Stimulated activated CD8-positive, alpha-beta memory T cell treated with anti-CD3 and anti-CD28 coated beads, Interleukin-15, amount 100 ng/mL, for 48 hours (primary cell): ENCODE data around the gene PTH1R.

Source experiments
- DNase-seq, 2 donors: peaks; one replicate each; pipeline ENCODE4 v3.0.0-alpha.2; 2020; ENCODE audit warnings: low read depth in 2 of 2

Gene PTH1R

DNA sequence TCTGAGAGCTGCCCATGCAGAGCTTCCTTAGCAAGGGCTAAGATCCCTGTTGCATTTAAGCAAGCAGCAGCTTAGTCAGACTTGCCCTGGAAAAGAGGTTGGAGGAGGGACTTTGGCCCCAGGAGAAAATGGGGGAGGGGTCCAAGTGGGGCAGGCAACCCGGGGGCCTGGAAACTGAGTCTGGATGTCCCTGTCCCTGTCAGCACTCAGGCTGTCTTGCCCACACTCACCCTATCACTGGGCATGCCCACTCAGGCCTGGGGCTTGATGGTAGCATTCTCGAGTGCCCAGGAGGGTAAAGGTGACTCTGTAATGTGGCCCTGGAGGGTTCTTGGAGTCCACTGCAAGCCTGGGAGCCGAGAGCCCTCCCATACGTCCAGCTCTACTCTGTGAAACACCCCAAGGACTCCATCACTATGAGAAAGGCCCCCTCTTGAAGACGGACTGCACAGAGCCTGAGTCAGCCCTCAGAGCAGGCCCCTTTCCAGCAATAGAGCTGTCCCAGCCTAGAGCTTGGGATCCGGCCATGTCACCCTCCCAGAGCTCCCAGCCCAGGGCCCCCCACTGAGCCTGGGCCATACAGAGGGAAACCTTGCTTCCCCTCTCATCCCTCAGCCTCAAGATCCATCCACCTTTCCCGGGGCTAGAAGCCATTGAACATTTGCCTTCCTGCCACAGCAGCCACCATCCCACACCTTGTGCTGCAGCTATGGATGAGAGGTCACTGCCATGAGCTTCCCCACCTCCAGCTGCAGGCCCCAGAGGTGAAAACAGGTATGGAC, 27.6 kb upstream of the PTH1R start:
- no peak for DNase-seq

DNA sequence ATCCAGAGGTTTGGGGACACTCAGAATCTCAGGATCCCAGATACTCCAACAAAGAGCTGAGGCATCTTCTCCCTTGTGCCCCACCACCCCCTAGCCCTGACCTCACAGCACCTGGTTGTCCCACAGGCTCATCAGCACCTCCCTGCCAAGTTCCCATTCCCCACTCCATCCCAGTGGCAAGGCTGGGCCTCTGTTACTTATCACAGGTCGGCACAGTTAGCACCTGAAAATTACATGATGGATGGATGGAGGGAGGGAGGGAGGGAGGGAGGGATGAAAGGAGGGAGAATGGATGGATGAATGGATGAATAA, 27.1 kb upstream of the PTH1R start:
- no peak for DNase-seq

- no peak for DNase-seq
Measured at GRCh38 chr3:46851364-46852333, 25.9 kb upstream of the PTH1R start.

GRCh38 chr3:46852334-46852720, 25.2 kb upstream of the PTH1R start:
- no peak for DNase-seq

DNA sequence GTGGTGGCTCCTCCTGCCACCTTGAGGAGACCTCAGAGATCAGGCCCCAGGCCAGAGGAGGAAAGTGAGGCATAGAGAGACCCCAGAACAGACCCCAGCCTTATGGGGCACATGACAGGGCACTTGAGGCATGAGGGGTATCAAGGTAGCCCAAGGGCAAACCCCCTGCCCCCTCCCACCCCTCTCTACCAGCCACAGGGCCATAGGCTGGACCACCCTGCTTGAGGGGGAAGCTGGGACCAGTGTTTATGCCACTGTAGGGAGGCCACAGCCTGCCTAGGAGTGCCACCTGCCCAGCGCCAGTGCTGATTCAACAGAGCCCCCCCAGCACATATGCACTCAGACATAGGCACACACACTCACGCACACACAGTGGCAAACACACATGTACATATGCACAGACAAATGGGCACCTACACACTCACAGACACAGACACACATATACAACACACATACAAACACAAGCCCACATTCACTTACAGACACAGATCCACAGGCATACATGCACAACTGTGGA, 24.6 kb upstream of the PTH1R start:
- DNase-seq = no peak

GRCh38 chr3:46853441-46854415, 23.8 kb upstream of the PTH1R start:
- no peak for DNase-seq

DNA sequence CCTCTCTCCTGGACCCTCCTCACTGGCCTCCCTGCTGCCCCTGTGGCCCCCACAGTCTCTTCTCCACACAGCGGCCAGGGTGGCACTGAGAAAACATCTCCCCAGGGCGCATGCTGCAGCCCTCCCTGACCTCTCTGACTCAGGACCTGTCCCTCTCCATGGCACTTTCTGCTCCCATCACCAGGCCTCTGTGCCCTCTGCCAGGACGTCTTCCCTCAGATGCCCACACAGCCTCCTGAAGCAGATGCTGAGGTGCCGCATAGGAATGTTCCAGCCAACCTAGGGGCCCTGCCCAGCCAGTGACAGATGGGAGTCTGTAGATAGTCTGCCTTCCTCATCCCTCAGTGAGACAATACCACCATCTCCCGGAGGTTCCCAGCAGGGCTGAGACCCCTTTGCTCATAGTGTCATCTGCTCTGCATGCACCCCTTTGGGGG, 22.9 kb upstream of the PTH1R start:
- DNase-seq = no peak

GRCh38 chr3:46856576-46857471, 20.7 kb upstream of the PTH1R start:
- DNase-seq = no peak

GRCh38 chr3:46857485-46858341, 19.8 kb upstream of the PTH1R start:
- no peak for DNase-seq

GRCh38 chr3:46858456-46858855, 19.1 kb upstream of the PTH1R start:
- DNase-seq = no peak

GRCh38 chr3:46859001-46859710, 18.4 kb upstream of the PTH1R start:
- DNase-seq = no peak

DNA sequence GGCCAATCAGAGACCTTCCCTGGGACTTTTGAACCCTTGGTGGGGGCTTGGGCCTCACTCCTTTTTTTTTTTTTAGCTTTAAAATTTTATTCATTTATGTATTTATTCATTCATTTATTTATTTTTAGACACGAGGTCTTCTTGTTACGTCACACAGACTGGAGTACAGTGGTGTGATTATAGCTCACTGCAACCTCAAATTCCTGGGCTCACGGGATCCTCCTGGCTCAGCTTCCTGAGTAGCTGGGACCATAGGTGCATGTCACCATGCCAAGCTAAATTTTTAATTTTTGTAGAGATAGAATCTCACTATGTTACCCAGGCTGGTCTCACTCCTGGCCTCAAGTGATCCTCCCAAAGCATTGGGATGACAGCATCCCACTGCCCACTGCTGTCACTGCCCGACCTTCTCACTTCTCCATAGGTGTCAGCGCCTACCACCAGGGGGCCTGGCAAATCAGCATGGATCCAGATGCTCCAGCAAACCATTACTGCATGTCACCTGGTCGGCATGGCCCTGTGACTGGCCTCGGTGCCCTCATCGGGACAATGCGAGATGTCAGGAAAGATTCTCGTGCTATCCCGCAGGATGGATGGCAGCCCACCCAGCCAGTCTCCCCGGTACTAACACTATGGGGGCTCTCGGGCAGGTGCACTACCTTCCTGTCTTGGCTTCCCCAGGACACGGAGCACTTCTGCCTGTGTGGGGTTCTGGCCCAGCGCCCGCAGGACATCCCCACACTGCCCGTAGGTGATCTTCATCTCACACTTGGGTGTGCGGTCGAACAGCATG, 17.3 kb upstream of the PTH1R start:
- DNase-seq = no peak

DNA sequence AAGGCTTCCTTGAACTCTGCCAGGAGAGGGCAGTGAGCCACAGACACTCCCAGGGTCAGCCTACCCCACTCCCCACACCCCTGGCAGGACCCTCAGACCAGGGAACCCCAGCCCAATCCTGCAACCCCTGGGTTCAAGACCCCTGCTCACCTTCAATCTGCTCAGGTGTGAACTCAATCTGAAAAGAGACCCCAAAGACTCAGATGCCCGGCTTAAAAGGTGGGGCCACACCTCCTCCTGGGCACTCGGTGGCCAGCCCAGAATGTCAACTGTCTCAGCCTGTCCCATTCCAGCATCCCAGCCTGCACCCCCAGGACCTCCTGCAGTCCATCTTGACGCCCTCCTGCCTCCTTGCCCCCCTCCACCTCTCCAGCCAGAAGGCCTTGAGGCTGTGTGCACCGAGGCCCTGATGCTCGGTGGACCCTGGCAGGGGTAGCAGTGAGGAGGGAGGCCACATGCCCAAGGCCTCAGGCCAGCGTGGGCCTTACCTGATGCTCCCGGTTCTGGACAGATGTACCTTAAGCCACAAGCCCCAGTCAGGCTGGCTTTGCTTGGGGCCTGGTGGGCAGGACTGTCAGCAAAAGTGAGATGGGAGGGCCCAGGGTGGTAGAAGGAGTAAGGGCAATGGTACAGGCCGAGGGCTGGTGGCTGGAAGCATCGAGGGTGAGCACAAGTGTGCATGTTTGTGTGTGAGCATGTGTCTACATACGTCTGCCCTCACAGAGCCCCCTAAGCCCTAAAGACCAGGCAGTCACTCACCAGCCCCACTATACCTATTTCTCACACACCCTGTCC, 16.5 kb upstream of the PTH1R start:
- no peak for DNase-seq

DNA sequence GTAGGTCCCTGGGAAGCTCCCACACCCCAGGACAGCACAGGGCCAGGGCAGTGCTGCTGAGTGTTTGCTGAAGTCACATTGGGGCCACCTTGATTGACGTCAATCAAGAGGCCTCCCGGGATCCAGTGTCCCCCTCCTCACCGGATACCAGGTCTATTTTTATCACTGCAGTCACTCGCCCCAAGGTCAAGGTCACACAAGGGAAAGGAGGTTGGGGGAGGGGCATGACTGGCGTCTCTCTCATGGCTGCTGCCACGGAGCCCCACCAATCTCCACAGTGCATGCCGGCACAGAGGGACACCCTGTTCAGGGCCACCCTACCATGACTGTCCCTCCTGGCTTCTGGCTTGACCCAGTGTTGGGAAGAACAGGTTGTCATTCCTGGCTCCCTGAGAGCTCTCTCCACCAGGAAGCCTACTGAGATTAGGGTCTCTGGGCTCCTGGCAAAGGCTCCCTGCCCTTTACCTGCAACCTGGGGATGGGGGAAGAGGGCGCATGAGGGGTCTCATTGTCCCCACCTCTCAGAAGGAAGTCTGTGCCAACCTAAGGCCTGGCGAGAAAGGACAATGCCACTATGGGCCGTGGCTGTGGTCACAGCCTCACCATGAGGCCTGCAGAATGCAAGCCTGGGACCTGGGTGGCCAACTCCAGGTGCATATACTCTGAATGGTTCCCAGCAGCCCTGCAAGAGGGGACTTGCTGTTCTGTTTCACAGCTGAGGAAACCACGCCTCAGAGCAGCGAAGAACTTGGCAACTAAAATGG, 15.7 kb upstream of the PTH1R start:
- DNase-seq = no peak

- no peak for DNase-seq
Measured at GRCh38 chr3:46862369-46863025, 15.0 kb upstream of the PTH1R start.

- DNase-seq = no peak
Measured at GRCh38 chr3:46863261-46863782, 14.2 kb upstream of the PTH1R start, which contains the start of gene MYL3. Gene MYL3, minus strand, starts transcription at chr3:46863444. Its CDS starts 54 bp downstream, at chr3:46863390.
